HS-27A (cell line): ENCODE data around the gene HSF4.

Experiments
- DNase-seq: peaks from one replicate; pipeline ENCODE4 v3.0.0-alpha.2; 2012; ENCODE audit warnings: low read depth, missing footprints

The HSF4 gene

GRCh38 chr16:67201411-67202345 is 37.1 kb downstream of the HSF4 start:
- DNase-seq: no peak

GRCh38 chr16:67202426-67202825 is 37.9 kb downstream of the HSF4 start:
- DNase-seq: no peak

- no peak for DNase-seq
Observed at GRCh38 chr16:67202956-67203493, 38.5 kb downstream of the HSF4 start.

- no peak for DNase-seq
Observed at GRCh38 chr16:67204076-67204475, 39.5 kb downstream of the HSF4 start.

GRCh38 chr16:67206129-67206837 is 41.7 kb downstream of the HSF4 start:
- DNase-seq: no peak

GRCh38 chr16:67206838-67207248 is 42.3 kb downstream of the HSF4 start:
- DNase-seq: no peak

GRCh38 chr16:67207249-67208091 is 42.9 kb downstream of the HSF4 start:
- no peak for DNase-seq

GRCh38 chr16:67208154-67208896 is 43.8 kb downstream of the HSF4 start:
- no peak for DNase-seq

- no peak for DNase-seq
Observed at GRCh38 chr16:67209565-67209964, 45.0 kb downstream of the HSF4 start.

GRCh38 chr16:67210069-67210937 is 45.8 kb downstream of the HSF4 start:
- no peak for DNase-seq

- DNase-seq: no peak
Observed at GRCh38 chr16:67211674-67212073, 47.1 kb downstream of the HSF4 start.

- DNase-seq: no peak
Observed at GRCh38 chr16:67212766-67213165, 48.2 kb downstream of the HSF4 start.

- no peak for DNase-seq
Observed at GRCh38 chr16:67213197-67214019, 48.9 kb downstream of the HSF4 start.

- no peak for DNase-seq
Observed at GRCh38 chr16:67215706-67216105, 51.2 kb downstream of the HSF4 start.

- no peak for DNase-seq
Observed at GRCh38 chr16:67216612-67217490, 52.3 kb downstream of the HSF4 start.
